Measurements from ENCODE around the gene RAB3C. TPM values are rescaled to one million over a fixed set of nuclear protein-coding genes. Genes with fewer than 3 reads are reported as not detected.
"Not testable (repeated sequence)": the region's sequence is repeated elsewhere in the genome, so short reads cannot be mapped to it uniquely, and the experiment has no call there.

Gene RAB3C
- total RNA-seq, 1 donor from 2014 or later = 0.47 TPM

GRCh38 chr5:58683567-58683966 is 100.7 kb downstream of the RAB3C start:
- Mint-ChIP-seq H3K9me3 (no peaks in the 10 kb centered on the region), H3K27me3 (no peaks in the 10 kb centered on the region), H3K4me3 (no peak overlapping the region), H3K27ac (no peak overlapping the region), H3K4me1 (no peaks in the 10 kb centered on the region), H3K36me3 (ENCODE audit: low read depth) (no peaks in the 10 kb centered on the region)
- intact Hi-C loops (cut with micrococcal nuclease) = no loop called here
- ATAC-seq (ENCODE audit: low read depth) (no peak), DNase-seq (no peak)
- CTCF ChIA-PET = no interaction called here
- TF ChIP-seq CTCF (IDR thresholded peaks at IDR 0.05) = no peak
- POLR2A ChIA-PET = no interaction called here

GRCh38 chr5:58687079-58687478 is 104.2 kb downstream of the RAB3C start:
- ChIA-PET POLR2A (no interaction called here), CTCF (no interaction called here)
- TF ChIP-seq CTCF (IDR thresholded peaks at IDR 0.05) = no peak
- intact Hi-C loops (cut with micrococcal nuclease) = no loop called here
- Mint-ChIP-seq H3K4me1 (no peaks in the 10 kb centered on the region), H3K27me3 (no peaks in the 10 kb centered on the region), H3K4me3 (no peak overlapping the region), H3K27ac (no peak overlapping the region), H3K36me3 (ENCODE audit: low read depth) (no peaks in the 10 kb centered on the region), H3K9me3 (no peaks in the 10 kb centered on the region)
- DNase-seq = no peak
- no peak for ATAC-seq (ENCODE audit: low read depth)

- no peak overlapping the region for H3K4me3 Mint-ChIP-seq
- no peaks in the 10 kb centered on the region for H3K27me3 Mint-ChIP-seq
- no peak for TF ChIP-seq CTCF (IDR thresholded peaks at IDR 0.05)
- intact Hi-C loops (cut with micrococcal nuclease) = no loop called here
- POLR2A ChIA-PET = no interaction called here
- no peaks in the 10 kb centered on the region for H3K36me3 Mint-ChIP-seq (ENCODE audit: low read depth)
- ATAC-seq (ENCODE audit: low read depth) (no peak), DNase-seq (no peak)
- H3K27ac Mint-ChIP-seq = no peak overlapping the region
- CTCF ChIA-PET = no interaction called here
- H3K9me3 Mint-ChIP-seq = no peaks in the 10 kb centered on the region
- no peaks in the 10 kb centered on the region for H3K4me1 Mint-ChIP-seq
Observed at GRCh38 chr5:58687595-58687994, 104.7 kb downstream of the RAB3C start.

- intact Hi-C loops (cut with micrococcal nuclease); H3K27ac Mint-ChIP-seq; CTCF ChIA-PET; H3K27me3 Mint-ChIP-seq; DNase-seq; H3K4me1 Mint-ChIP-seq; H3K36me3 Mint-ChIP-seq (ENCODE audit: low read depth); H3K4me3 Mint-ChIP-seq; POLR2A ChIA-PET; ATAC-seq (ENCODE audit: low read depth): not testable (repeated sequence)
- H3K9me3 Mint-ChIP-seq = peaks cover 25% of the 10 kb centered on the region
Observed at GRCh38 chr5:58699088-58699761, 116.3 kb downstream of the RAB3C start.

- H3K27me3 Mint-ChIP-seq = peaks cover 3% of the 10 kb centered on the region
- H3K36me3 Mint-ChIP-seq (ENCODE audit: low read depth) = peaks cover 1% of the 10 kb centered on the region
- no peak overlapping the region for H3K27ac Mint-ChIP-seq
- no peak for DNase-seq
- no peaks in the 10 kb centered on the region for H3K4me1 Mint-ChIP-seq
- ATAC-seq (ENCODE audit: low read depth) = no peak
- H3K9me3 Mint-ChIP-seq = peaks cover 25% of the 10 kb centered on the region
- TF ChIP-seq CTCF (IDR thresholded peaks at IDR 0.05) = no peak
- intact Hi-C loops (cut with micrococcal nuclease) = no loop called here
- ChIA-PET POLR2A (no interaction called here), CTCF (no interaction called here)
- H3K4me3 Mint-ChIP-seq = no peak overlapping the region
Observed at GRCh38 chr5:58699762-58700118, 116.9 kb downstream of the RAB3C start.

Measured in activated B cell treated with CpG ODN at 0.5 μM for 24 hours (primary cell).